PC-9 (cell line): ENCODE results near the gene GAS7.

Experiments used
- EZH2 ChIP-seq: fragments of 200-600 bp; sonication (generic); IDR thresholded peaks from 2 replicates; pipeline ENCODE4 v1.8.0; 2017; ENCODE audit warnings: antibody characterized with exemption, low read depth
- TF ChIP-seq, protein P1 (sequence below): fragments of 200-600 bp; sonication (generic); conservative IDR thresholded peaks from 2 replicates; pipeline ENCODE4 v1.6.1; 2017; ENCODE audit warnings: mixed run types, antibody characterized with exemption, mild to moderate bottlenecking, moderate library complexity

DNA sequence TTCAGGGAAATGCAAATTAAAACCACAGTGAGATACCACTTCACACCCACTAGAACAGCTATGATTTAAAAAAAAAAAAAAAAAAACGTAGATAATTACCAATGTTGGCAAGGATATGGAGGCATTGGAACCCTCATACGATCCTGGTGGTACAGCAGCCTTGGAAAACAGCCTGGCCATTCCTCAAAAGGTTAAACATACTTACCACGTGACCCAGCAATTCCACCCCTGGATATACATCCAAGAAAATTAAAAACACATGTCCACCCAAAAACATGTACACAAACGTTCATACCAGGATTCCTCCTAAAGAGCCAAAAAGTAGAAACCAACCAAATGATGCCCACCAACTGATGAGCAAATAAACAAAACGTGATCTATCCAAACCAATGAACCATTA is 68.1 kb downstream of the GAS7 start:
- TF ChIP-seq, protein P1, sequence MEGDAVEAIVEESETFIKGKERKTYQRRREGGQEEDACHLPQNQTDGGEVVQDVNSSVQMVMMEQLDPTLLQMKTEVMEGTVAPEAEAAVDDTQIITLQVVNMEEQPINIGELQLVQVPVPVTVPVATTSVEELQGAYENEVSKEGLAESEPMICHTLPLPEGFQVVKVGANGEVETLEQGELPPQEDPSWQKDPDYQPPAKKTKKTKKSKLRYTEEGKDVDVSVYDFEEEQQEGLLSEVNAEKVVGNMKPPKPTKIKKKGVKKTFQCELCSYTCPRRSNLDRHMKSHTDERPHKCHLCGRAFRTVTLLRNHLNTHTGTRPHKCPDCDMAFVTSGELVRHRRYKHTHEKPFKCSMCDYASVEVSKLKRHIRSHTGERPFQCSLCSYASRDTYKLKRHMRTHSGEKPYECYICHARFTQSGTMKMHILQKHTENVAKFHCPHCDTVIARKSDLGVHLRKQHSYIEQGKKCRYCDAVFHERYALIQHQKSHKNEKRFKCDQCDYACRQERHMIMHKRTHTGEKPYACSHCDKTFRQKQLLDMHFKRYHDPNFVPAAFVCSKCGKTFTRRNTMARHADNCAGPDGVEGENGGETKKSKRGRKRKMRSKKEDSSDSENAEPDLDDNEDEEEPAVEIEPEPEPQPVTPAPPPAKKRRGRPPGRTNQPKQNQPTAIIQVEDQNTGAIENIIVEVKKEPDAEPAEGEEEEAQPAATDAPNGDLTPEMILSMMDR, result no peak
- TF ChIP-seq EZH2, result no peak
